HEK293T (cell line): ENCODE data around the gene SEZ6L.

Experiments
- ARNT ChIP-seq: fragments of 450-650 bp; IDR thresholded peaks from 2 replicates; pipeline ENCODE4 v1.6.1; 2017; ENCODE audit warnings: mild to moderate bottlenecking
- ELF4 ChIP-seq: fragments of 450-650 bp; IDR thresholded peaks from 2 replicates; pipeline ENCODE4 v1.6.1; 2017; ENCODE audit warnings: antibody characterized with exemption
- SP1 ChIP-seq: fragments of 450-650 bp; IDR thresholded peaks from 2 replicates; pipeline ENCODE4 v1.6.1; 2017

GRCh38 chr22:26295563-26296126 is 126.4 kb downstream of the SEZ6L start:
- TF ChIP-seq ELF4, result no peak
- TF ChIP-seq ARNT, result no peak
- TF ChIP-seq SP1, result no peak
